H9 (cell line): ENCODE data around the gene SGF29. TPM values are rescaled to one million over a fixed set of nuclear protein-coding genes. Genes with fewer than 3 reads are reported as not detected.

Source experiments
- DNase-seq: peaks from one replicate; pipeline ENCODE4 v3.0.0-alpha.2; 2017
- H2AFZ ChIP-seq: one replicate; pipeline ENCODE4 v1.6.1; 2013; ENCODE audit warnings: mild to moderate bottlenecking, low read length, control low read depth, moderate library complexity
- H2AK5ac ChIP-seq: 2 replicates; pipeline ENCODE4 v1.6.1; 2013; ENCODE audit warnings: low read length, control low read depth, mixed read lengths; ENCODE audit not compliant: insufficient read length
- H2BK120ac ChIP-seq: one replicate; pipeline ENCODE4 v1.6.1; 2013; ENCODE audit warnings: low read depth, mild to moderate bottlenecking, low read length, control low read depth, inconsistent platforms; ENCODE audit not compliant: poor library complexity, severe bottlenecking
- H2BK12ac ChIP-seq: 2 replicates; pipeline ENCODE4 v1.6.1; 2013; ENCODE audit warnings: low read length, control low read depth, mixed read lengths, low read depth; ENCODE audit not compliant: insufficient read length
- H2BK15ac ChIP-seq: 2 replicates; pipeline ENCODE4 v1.6.1; 2013; ENCODE audit warnings: low read depth, low read length, control low read depth
- H2BK20ac ChIP-seq: one replicate; pipeline ENCODE4 v1.6.1; 2013; ENCODE audit warnings: low read depth, mild to moderate bottlenecking, low read length, control low read depth, inconsistent platforms; ENCODE audit not compliant: poor library complexity, severe bottlenecking
- H2BK5ac ChIP-seq: 2 replicates; pipeline ENCODE4 v1.6.1; 2013; ENCODE audit warnings: low read length, control low read depth, mixed read lengths; ENCODE audit not compliant: insufficient read length
- H3K14ac ChIP-seq: 2 replicates; pipeline ENCODE4 v1.6.1; 2013; ENCODE audit warnings: low read length, control low read depth; ENCODE audit not compliant: insufficient read depth
- H3K18ac ChIP-seq: 2 replicates; pipeline ENCODE4 v1.6.1; 2013; ENCODE audit warnings: low read depth, mild to moderate bottlenecking, mixed read lengths, low read length, control low read depth; ENCODE audit not compliant: insufficient read length
- H3K23ac ChIP-seq: 2 replicates; pipeline ENCODE4 v1.6.1; 2013; ENCODE audit warnings: low read length, control low read depth, mixed read lengths, low read depth; ENCODE audit not compliant: insufficient read length
- H3K23me2 ChIP-seq: 2 replicates; pipeline ENCODE4 v1.6.1; 2013; ENCODE audit warnings: low read depth, mild to moderate bottlenecking, mixed read lengths, low read length, control low read depth; ENCODE audit not compliant: insufficient read length, poor library complexity, severe bottlenecking
- H3K27ac ChIP-seq: 2 replicates; pipeline ENCODE4 v1.5.1; 2013; ENCODE audit warnings: low read length, control low read depth, mixed read lengths, low read depth; ENCODE audit not compliant: insufficient read length
- H3K27me3 ChIP-seq: 2 replicates; pipeline ENCODE4 v1.6.1; 2013; ENCODE audit warnings: low read length, control low read depth, inconsistent platforms; ENCODE audit not compliant: insufficient read depth
- H3K4ac ChIP-seq: 2 replicates; pipeline ENCODE4 v1.6.1; 2013; ENCODE audit warnings: low read depth, mild to moderate bottlenecking, control low read depth, inconsistent platforms, low read length, moderate library complexity
- H3K4me1 ChIP-seq: 2 replicates; pipeline ENCODE4 v1.6.1; 2013; ENCODE audit warnings: low read length, control low read depth, inconsistent platforms; ENCODE audit not compliant: insufficient read depth
- H3K4me2 ChIP-seq: 2 replicates; pipeline ENCODE4 v1.6.1; 2013; ENCODE audit warnings: low read length, control low read depth, mixed read lengths; ENCODE audit not compliant: insufficient read length, insufficient read depth
- H3K56ac ChIP-seq: 2 replicates; pipeline ENCODE4 v1.6.1; 2013; ENCODE audit warnings: low read depth, mild to moderate bottlenecking, mixed read lengths, low read length, control low read depth; ENCODE audit not compliant: insufficient read length
- H3K79me1 ChIP-seq: 2 replicates; pipeline ENCODE4 v1.6.1; 2013; ENCODE audit warnings: low read depth, mild to moderate bottlenecking, moderate library complexity, low read length, control low read depth, inconsistent platforms; ENCODE audit not compliant: insufficient read depth, poor library complexity, severe bottlenecking
- H3K79me2 ChIP-seq: 2 replicates; pipeline ENCODE4 v1.6.1; 2013; ENCODE audit warnings: low read length, control low read depth, inconsistent platforms; ENCODE audit not compliant: insufficient read depth
- H3K9ac ChIP-seq: 2 replicates; pipeline ENCODE4 v1.6.1; 2013; ENCODE audit warnings: low read length, control low read depth, mixed read lengths; ENCODE audit not compliant: insufficient read length; ENCODE audit errors: extremely low read depth
- H3K9me3 ChIP-seq: one replicate; pipeline ENCODE4 v1.6.1; 2013; ENCODE audit warnings: low read depth, low read length, inconsistent platforms; ENCODE audit not compliant: control insufficient read depth
- H3T11ph ChIP-seq: one replicate; pipeline ENCODE4 v1.6.1; 2013; ENCODE audit warnings: mild to moderate bottlenecking, low read length, control low read depth, inconsistent platforms
- H4K20me1 ChIP-seq: one replicate; pipeline ENCODE4 v1.6.1; 2013; ENCODE audit not compliant: control insufficient read depth, insufficient read length, insufficient read depth
- H4K5ac ChIP-seq: 2 replicates; pipeline ENCODE4 v1.6.1; 2013; ENCODE audit warnings: low read depth, mild to moderate bottlenecking, mixed read lengths, low read length, control low read depth; ENCODE audit not compliant: insufficient read length
- H4K8ac ChIP-seq: replicated peaks from 2 replicates; pipeline ENCODE4 v1.6.1; 2013; ENCODE audit warnings: low read length, control low read depth, mixed read lengths, low read depth; ENCODE audit not compliant: insufficient read length
- H4K91ac ChIP-seq: 2 replicates; pipeline ENCODE4 v1.6.1; 2013; ENCODE audit warnings: low read depth, mild to moderate bottlenecking, moderate library complexity, mixed read lengths, low read length, control low read depth; ENCODE audit not compliant: insufficient read length
- H3K27ac Mint-ChIP-seq, 3 experiments: 2 replicates in 2 of 3; 3 replicates in 1 of 3; pipeline ENCODE4 v1.8.0; 2020 to 2021; ENCODE audit warnings: mixed read lengths in 3 of 3, mild to moderate bottlenecking in 1 of 3, moderate library complexity in 1 of 3
- H3K27me3 Mint-ChIP-seq: 2 replicates; pipeline ENCODE4 v1.8.0; 2021; ENCODE audit warnings: low read depth, mild to moderate bottlenecking, moderate library complexity, mixed read lengths
- H3K36me3 Mint-ChIP-seq, 3 experiments: 2 replicates in 2 of 3; 3 replicates in 1 of 3; pipeline ENCODE4 v1.8.0; 2020 to 2021; ENCODE audit warnings: low read depth in 3 of 3, mixed read lengths in 3 of 3; ENCODE audit not compliant: insufficient read depth in 1 of 3
- H3K4me1 Mint-ChIP-seq, 2 experiments: 2 replicates each; pipeline ENCODE4 v1.8.0; 2020; ENCODE audit warnings: mixed read lengths in 2 of 2
- H3K4me3 Mint-ChIP-seq, 2 experiments: 2 replicates in 1 of 2; 3 replicates in 1 of 2; pipeline ENCODE4 v1.8.0; 2020 to 2021; ENCODE audit warnings: mild to moderate bottlenecking in 2 of 2, mixed read lengths in 2 of 2, moderate library complexity in 1 of 2
- H3K9me3 Mint-ChIP-seq, 2 experiments: 2 replicates in 1 of 2; 3 replicates in 1 of 2; pipeline ENCODE4 v1.8.0; 2020; ENCODE audit warnings: mild to moderate bottlenecking in 2 of 2, mixed read lengths in 2 of 2, moderate library complexity in 1 of 2
- CTCF ChIP-seq: fragments of 200-600 bp; sonication (generic); conservative IDR thresholded peaks from 3 replicates; pipeline ENCODE4 v1.8.0; 2021; ENCODE audit warnings: antibody characterized with exemption, mild to moderate bottlenecking
- WGBS: extraction: QIAGEN DNeasy Blood & Tissue Kit; methylation state at CpG from one replicate; pipeline ENCODE4 v1.1.7; 2013; ENCODE audit warnings: missing lambda C conversion rate, low lambda C conversion rate, mixed read lengths; ENCODE audit not compliant: insufficient read length; ENCODE audit errors: extremely low coverage; 5-methylcytosine and 5-hydroxymethylcytosine counted together
- total RNA-seq: library from RNA; stranded (reverse); gene quantifications from 2 replicates; pipeline ENCODE4 v1.2.1, GENCODE V29; 2021

The SGF29 gene
- total RNA-seq, 1 experiment from 2014 or later: 24.8 TPM

GRCh38 chr16:28606291-28607115 lies 52.8 kb downstream of the SGF29 start:
- H3K27ac ChIP-seq: no peak overlapping the region
- Mint-ChIP-seq H3K4me3 (no peak overlapping the region), H3K36me3 (no peaks in the 10 kb centered on the region), H3K27ac (no peak overlapping the region), H3K4me1 (peaks cover 17 to 22% of the 10 kb centered on the region in 2 experiments), H3K9me3 (no peaks in the 10 kb centered on the region), H3K27me3 (no peaks in the 10 kb centered on the region)
- H3K27me3 ChIP-seq: no peaks in the 10 kb centered on the region
- no peaks in the 10 kb centered on the region for H3K79me2 ChIP-seq
- H2AK5ac ChIP-seq: no peak overlapping the region
- no peak overlapping the region for H3K18ac ChIP-seq
- no peak overlapping the region for H2BK20ac ChIP-seq
- H4K5ac ChIP-seq: no peak overlapping the region
- H2BK5ac ChIP-seq: no peak overlapping the region
- H3K4me2 ChIP-seq: no peak overlapping the region
- H3K4me1 ChIP-seq: no peaks in the 10 kb centered on the region
- H2AFZ ChIP-seq: no peak overlapping the region
- H4K91ac ChIP-seq: no peak overlapping the region
- no peak for DNase-seq
- no peak for TF ChIP-seq CTCF
- WGBS: no CpG with 5 or more reads among the region's 16 CpGs
- H3K4ac ChIP-seq: no peak overlapping the region
- H3K23ac ChIP-seq: no peak overlapping the region
- no peak overlapping the region for H3K14ac ChIP-seq
- H2BK120ac ChIP-seq: no peak overlapping the region
- H4K8ac ChIP-seq: no peak overlapping the region
- H4K20me1 ChIP-seq: no peaks in the 10 kb centered on the region
- no peaks in the 10 kb centered on the region for H3K9me3 ChIP-seq
- H3K9ac ChIP-seq: no peak overlapping the region
- no peaks in the 10 kb centered on the region for H3K79me1 ChIP-seq
- no peak overlapping the region for H2BK15ac ChIP-seq
- H3K23me2 ChIP-seq: no peaks in the 10 kb centered on the region
- no peak overlapping the region for H3K56ac ChIP-seq
- no peak overlapping the region for H3T11ph ChIP-seq
- no peak overlapping the region for H2BK12ac ChIP-seq
